Natural killer cell (primary cell): ENCODE data around the gene C17orf100. TPM values are rescaled to one million over a fixed set of nuclear protein-coding genes. Genes with fewer than 3 reads are reported as not detected.
"Not testable (repeated sequence)": the region's sequence is repeated elsewhere in the genome, so short reads cannot be mapped to it uniquely, and the experiment has no call there.

Source experiments
- ATAC-seq, 3 donors: fragments of 150-1000 bp in 2 of 3; fragments of 200-7000 bp in 1 of 3; cut with Tn5 transposase; 1 replicate in 1 of 3; 2 replicates in 2 of 3; pipeline ENCODE4 v1.10.0; 2021; ENCODE audit warnings: mild to moderate bottlenecking in 2 of 3, moderate library complexity in 2 of 3
- DNase-seq, 2 donors: peaks; one replicate each; pipeline versions ENCODE4 v3.0.0 to v3.0.0-alpha.2; 2013 to 2021; ENCODE audit warnings: mixed read lengths in 1 of 2
- H3K27ac ChIP-seq: one replicate; pipeline ENCODE4 v1.5.1; 2013; ENCODE audit warnings: mild to moderate bottlenecking, low read length
- H3K27me3 ChIP-seq: one replicate; pipeline ENCODE4 v1.6.1; 2013; ENCODE audit warnings: low read length; ENCODE audit not compliant: control insufficient read depth, insufficient read depth
- H3K36me3 ChIP-seq: one replicate; pipeline ENCODE4 v1.6.1; 2013; ENCODE audit warnings: low read length; ENCODE audit not compliant: control insufficient read depth, insufficient read depth
- H3K4me1 ChIP-seq: one replicate; pipeline ENCODE4 v1.6.1; 2013; ENCODE audit warnings: low read length; ENCODE audit not compliant: control insufficient read depth, insufficient read depth
- H3K4me3 ChIP-seq: one replicate; pipeline ENCODE4 v1.5.1; 2013; ENCODE audit warnings: low read length
- H3K9me3 ChIP-seq: one replicate; pipeline ENCODE4 v1.6.1; 2013; ENCODE audit warnings: low read length; ENCODE audit not compliant: control insufficient read depth, insufficient read depth
- H3K27ac Mint-ChIP-seq, 2 donors: one replicate each; pipeline ENCODE4 v1.8.0; 2022; ENCODE audit warnings: mild to moderate bottlenecking in 2 of 2, mixed read lengths in 2 of 2, moderate library complexity in 1 of 2
- H3K27me3 Mint-ChIP-seq, 2 donors: one replicate each; pipeline ENCODE4 v1.8.0; 2022; ENCODE audit warnings: low read depth in 2 of 2, mixed read lengths in 2 of 2
- H3K36me3 Mint-ChIP-seq: one replicate; pipeline ENCODE4 v1.8.0; 2022; ENCODE audit warnings: mixed read lengths
- H3K4me1 Mint-ChIP-seq, 2 donors: one replicate each; pipeline ENCODE4 v1.8.0; 2022; ENCODE audit warnings: mixed read lengths in 2 of 2
- H3K4me3 Mint-ChIP-seq: one replicate; pipeline ENCODE4 v1.8.0; 2022; ENCODE audit warnings: mild to moderate bottlenecking, moderate library complexity, mixed read lengths
- H3K9me3 Mint-ChIP-seq, 2 donors: one replicate each; pipeline ENCODE4 v1.8.0; 2022; ENCODE audit warnings: mixed read lengths in 2 of 2
- WGBS: methylation state at CpG from one replicate; pipeline ENCODE4 v1.1.7; 2013; ENCODE audit warnings: missing lambda C conversion rate; ENCODE audit not compliant: insufficient coverage; 5-methylcytosine and 5-hydroxymethylcytosine counted together
- intact Hi-C: fragments of 100-400 bp; cut with micrococcal nuclease; formaldehyde crosslinking; loops from one replicate; pipeline ENCODE4 v1.14.2; 2022
- total RNA-seq, 4 donors: library from RNA; stranded (reverse); fragments of 120-200 nt in 1 of 4; gene quantifications; one replicate each; pipeline versions ENCODE4 v1.2.3 to v1.2.4, GENCODE V29; 2013 to 2022
- TF ChIP-seq, protein P1 (sequence below): fragments of 200-600 bp; IDR thresholded peaks from one replicate; pipeline ENCODE4 v1.8.0; 2022; ENCODE audit warnings: antibody characterized with exemption

C17orf100 gene
- total RNA-seq, 3 donors from 2014 or later (not counting 1 experiment from before 2014, with no cell fraction given): 0.68 to 0.87 (median 0.82) TPM

DNA sequence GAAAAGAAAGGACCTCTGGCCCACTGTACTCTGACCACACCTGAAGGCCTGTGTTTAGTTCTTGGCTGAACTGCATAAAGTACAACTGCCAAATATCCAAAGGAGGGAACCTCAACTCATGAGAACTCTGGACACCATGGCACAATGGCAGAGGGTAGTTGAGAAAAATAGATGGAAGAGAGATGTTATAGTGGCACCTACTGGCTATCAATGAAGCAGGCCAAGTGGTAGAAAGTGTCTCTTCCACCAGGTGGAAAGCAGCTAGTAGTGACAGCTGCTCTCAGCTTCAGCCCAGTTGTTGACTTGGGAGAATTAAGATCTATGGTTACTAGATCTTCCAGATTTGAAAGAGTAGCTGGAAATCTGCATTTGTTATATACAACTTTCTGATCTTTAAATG is 3.4 kb upstream of the C17orf100 start:
- Mint-ChIP-seq H3K4me1 (peaks cover 41 to 49% of the 10 kb centered on the region in 2 donors), H3K36me3 (peaks cover 6% of the 10 kb centered on the region), H3K4me3 (no peak overlapping the region), H3K27ac (peak overlapping the region; percentile 43 to 46), H3K9me3 (no peaks in the 10 kb centered on the region), H3K27me3 (peaks cover 0 to 9% of the 10 kb centered on the region in 2 donors)
- peaks cover 33% of the 10 kb centered on the region for H3K36me3 ChIP-seq
- DNase-seq: peak in 1 of 2 donors; percentile 39
- TF ChIP-seq, protein P1, sequence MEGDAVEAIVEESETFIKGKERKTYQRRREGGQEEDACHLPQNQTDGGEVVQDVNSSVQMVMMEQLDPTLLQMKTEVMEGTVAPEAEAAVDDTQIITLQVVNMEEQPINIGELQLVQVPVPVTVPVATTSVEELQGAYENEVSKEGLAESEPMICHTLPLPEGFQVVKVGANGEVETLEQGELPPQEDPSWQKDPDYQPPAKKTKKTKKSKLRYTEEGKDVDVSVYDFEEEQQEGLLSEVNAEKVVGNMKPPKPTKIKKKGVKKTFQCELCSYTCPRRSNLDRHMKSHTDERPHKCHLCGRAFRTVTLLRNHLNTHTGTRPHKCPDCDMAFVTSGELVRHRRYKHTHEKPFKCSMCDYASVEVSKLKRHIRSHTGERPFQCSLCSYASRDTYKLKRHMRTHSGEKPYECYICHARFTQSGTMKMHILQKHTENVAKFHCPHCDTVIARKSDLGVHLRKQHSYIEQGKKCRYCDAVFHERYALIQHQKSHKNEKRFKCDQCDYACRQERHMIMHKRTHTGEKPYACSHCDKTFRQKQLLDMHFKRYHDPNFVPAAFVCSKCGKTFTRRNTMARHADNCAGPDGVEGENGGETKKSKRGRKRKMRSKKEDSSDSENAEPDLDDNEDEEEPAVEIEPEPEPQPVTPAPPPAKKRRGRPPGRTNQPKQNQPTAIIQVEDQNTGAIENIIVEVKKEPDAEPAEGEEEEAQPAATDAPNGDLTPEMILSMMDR: no peak
- H3K9me3 ChIP-seq: no peaks in the 10 kb centered on the region
- no peak for ATAC-seq
- H3K4me3 ChIP-seq: no peak overlapping the region
- intact Hi-C loops: no loop called here
- peaks cover 11% of the 10 kb centered on the region for H3K4me1 ChIP-seq
- H3K27ac ChIP-seq: no peak overlapping the region
- no peaks in the 10 kb centered on the region for H3K27me3 ChIP-seq

DNA sequence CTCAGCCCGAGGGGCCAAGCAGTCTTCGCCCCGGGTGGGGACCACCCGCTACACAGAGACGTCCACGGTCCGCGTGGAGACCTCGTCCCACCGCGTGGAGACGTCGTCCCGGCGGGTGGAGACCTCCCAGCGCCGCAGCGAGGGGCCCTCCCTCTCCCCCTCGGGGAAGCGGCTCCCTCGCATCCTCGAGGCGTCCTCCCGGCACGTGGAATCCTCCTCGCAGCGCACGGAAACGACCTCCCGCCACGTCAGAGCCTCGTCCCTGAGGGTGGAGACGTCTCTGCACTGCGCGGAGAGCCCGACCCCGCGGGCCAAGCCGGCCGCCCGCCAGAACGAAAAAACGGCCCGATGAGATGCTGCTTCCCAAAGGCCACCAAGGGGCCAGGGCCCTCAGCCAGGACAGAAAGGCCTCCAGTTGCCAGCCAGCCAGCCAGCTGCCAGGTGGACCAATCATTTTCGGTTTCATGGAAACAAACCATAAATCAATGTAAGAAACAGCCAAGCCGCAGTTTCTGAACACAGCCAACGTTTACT is 424 bp downstream of the C17orf100 start:
- WGBS: 4% methylated on average over 47 of the region's 47 CpGs
- Mint-ChIP-seq H3K36me3 (no peaks in the 10 kb centered on the region), H3K27ac (peak overlapping the region; percentile 41 to 95), H3K4me1 (peaks cover 38 to 47% of the 10 kb centered on the region in 2 donors), H3K27me3 (peaks cover 13 to 24% of the 10 kb centered on the region in 2 donors), H3K9me3 (no peaks in the 10 kb centered on the region), H3K4me3 (peak overlapping the region; percentile 96)
- H3K27ac ChIP-seq: peak overlapping the region; percentile 91
- H3K9me3 ChIP-seq: no peaks in the 10 kb centered on the region
- peaks cover 13% of the 10 kb centered on the region for H3K27me3 ChIP-seq
- H3K36me3 ChIP-seq: peaks cover 8% of the 10 kb centered on the region
- intact Hi-C loops: loop anchor here (1.0 to 5.0 kb wide), 2 partner anchors 11 to 360 kb away; partner anchors contain the start of genes RNASEK and TXNDC17
- ATAC-seq (peak; percentile 1 to 18 (median 11)), DNase-seq (peak; percentile 41 to 64)
- TF ChIP-seq, protein P1: no peak
- H3K4me3 ChIP-seq: peak overlapping the region; percentile 61
- H3K4me1 ChIP-seq: peaks cover 26% of the 10 kb centered on the region

DNA sequence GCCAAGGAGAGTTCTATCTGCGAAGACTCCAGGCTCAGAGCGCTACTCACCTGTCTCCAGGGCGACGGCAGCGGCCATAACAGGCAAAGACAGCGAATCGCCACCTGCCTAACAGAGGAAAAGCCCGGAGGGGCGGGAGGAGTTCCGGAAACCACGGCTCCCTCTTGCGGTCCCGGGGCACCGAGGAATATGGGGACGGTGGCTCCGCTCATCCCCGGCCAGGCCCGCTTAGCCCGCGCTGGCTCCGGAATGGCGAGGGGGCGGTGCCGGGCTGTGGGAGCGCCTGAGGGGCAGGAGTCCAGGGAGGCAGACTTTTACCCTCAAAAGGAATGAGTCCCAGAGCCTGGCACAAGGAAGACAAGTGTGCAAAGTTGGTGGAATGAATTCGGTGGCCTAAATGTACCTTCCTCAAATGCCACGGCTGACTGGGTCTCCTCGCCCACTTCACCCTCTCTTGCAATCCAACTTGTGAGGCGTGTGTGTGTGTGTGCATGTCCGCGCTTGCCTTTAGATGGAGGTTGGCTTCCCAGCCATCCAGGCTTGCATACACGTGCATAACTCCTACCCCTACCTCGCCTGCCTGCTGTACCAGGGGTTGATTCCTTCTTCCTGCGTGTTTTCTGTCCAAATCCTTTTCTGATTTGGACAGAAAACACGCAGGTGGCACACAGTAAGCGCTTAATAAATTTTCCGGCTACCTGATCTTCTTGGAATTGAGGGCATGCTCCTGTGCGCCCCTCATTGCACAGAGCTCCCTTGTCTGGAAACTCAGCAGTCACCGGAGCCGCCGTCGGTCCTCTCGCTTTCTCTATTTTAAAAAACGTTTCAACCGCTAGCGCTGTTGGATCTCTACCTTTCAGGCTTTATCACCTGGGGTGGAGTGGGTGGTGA is 3.5 kb downstream of the C17orf100 start:
- no peak overlapping the region for H3K4me3 ChIP-seq
- peaks cover 38% of the 10 kb centered on the region for H3K4me1 ChIP-seq
- no peaks in the 10 kb centered on the region for H3K9me3 ChIP-seq
- H3K36me3 ChIP-seq: no peaks in the 10 kb centered on the region
- Mint-ChIP-seq H3K36me3 (no peaks in the 10 kb centered on the region), H3K4me3 (no peak overlapping the region), H3K4me1 (peaks cover 27 to 29% of the 10 kb centered on the region in 2 donors), H3K9me3 (no peaks in the 10 kb centered on the region), H3K27ac (no peak overlapping the region), H3K27me3 (peaks cover 29 to 54% of the 10 kb centered on the region in 2 donors)
- no peak overlapping the region for H3K27ac ChIP-seq
- WGBS: 58% methylated on average over 43 of the region's 46 CpGs
- ATAC-seq (no peak), DNase-seq (no peak)
- TF ChIP-seq, protein P1: no peak
- intact Hi-C loops: loop anchor here (5.0 kb wide), 1 partner anchor 357 kb away; the partner anchor contains the start of gene RNASEK
- peaks cover 13% of the 10 kb centered on the region for H3K27me3 ChIP-seq

DNA sequence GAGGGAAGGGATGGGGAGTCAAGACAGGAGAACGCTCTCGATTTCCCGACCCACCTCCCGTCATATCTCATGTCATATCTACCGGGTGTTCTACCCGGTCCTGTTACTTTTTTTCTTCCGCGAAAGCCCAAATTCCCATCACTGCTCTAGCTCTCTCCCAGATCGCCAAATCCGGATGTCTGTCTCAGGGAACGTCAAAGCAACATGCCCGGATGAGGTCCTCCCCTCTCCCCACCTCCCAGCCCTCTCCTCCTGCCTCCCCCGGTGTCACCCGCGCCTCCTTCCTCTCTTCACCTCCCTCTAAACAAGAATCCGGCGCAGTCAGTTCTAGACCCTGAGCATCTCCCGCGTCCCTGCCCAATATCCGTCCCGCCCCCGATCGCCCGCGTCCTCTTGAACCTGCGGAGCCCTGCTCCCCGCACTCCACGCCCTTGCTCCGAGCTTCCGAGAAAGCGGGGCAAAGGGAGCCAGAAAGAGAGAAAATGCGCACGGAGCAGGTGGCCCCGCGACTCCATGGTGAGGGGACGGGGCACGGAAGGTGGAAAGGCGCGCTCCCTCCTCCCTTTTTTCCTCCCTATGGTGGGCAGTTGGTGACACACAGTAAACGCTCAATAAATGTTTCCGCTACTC is 4.3 kb downstream of the C17orf100 start:
- H3K36me3 ChIP-seq, H3K9me3 ChIP-seq, H3K27ac Mint-ChIP-seq, ATAC-seq, H3K9me3 Mint-ChIP-seq, intact Hi-C loops, H3K4me3 ChIP-seq, H3K36me3 Mint-ChIP-seq, DNase-seq, H3K27ac ChIP-seq: not testable (repeated sequence)
- Histone ChIP-seq H3K27me3 (peaks cover 13% of the 10 kb centered on the region), H3K4me1 (peaks cover 43% of the 10 kb centered on the region)
- 6% methylated on average over 31 of the region's 41 CpGs for WGBS
- H3K4me3 Mint-ChIP-seq: peak overlapping the region; percentile 55
- H3K27me3 Mint-ChIP-seq: peaks cover 37 to 61% of the 10 kb centered on the region in 2 donors
- H3K4me1 Mint-ChIP-seq: peaks cover 23 to 28% of the 10 kb centered on the region in 2 donors

DNA sequence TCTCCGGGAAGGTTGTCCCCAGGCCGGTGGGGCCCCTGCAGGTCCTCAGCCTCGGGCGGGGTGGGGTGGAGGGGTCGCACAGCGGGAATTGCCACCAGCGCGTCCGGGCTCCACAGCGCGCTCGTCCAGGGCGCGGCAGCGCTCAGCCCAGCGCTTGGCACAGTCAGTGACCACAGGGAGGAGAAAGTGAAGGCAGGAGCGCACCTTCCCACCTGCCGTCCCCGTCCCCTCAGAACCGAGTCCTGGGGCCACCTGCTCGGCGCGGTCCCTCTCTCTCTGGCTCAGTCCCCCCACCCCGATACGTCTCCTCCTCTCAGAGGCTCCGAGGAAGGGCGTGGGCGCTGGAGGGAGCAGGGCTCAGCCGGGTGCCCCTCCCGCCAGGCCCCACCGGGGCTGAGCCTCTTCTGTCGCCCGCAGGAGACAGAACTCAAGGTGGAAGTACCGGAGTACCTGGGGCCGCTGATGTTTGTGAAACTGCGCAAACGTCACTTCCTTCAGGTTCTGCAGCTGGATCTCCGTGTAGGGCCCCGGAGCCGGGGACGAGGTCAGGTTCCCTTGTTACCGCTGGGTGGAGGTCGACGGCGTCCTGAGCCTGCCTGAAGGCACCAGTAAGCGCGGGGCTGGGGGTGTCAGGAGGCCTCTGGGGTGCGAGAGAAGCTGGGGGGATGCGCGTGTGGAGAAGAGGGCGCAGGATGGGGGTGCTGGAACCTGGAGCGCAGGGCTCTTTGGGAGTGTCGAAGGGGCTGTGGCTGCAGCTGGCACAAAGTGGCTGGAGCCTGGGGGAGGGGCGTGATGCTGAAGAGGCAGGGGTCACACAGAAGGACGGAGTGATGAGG is 5.5 kb downstream of the C17orf100 start:
- peak overlapping the region in 1 of 2 donors; percentile 21 for H3K27ac Mint-ChIP-seq
- H3K9me3 Mint-ChIP-seq, H3K9me3 ChIP-seq, H3K27ac ChIP-seq, H3K36me3 ChIP-seq, H3K36me3 Mint-ChIP-seq, intact Hi-C loops: not testable (repeated sequence)
- peak in 1 of 2 donors; percentile 82 for DNase-seq
- H3K4me1 Mint-ChIP-seq: peaks cover 17 to 26% of the 10 kb centered on the region in 2 donors
- 4% methylated on average over 37 of the region's 55 CpGs for WGBS
- H3K4me1 ChIP-seq: peaks cover 44% of the 10 kb centered on the region
- ATAC-seq: peak; percentile 49 to 57 (median 54)
- peak overlapping the region; percentile 25 for H3K4me3 ChIP-seq
- H3K27me3 ChIP-seq: peaks cover 13% of the 10 kb centered on the region
- H3K27me3 Mint-ChIP-seq: peaks cover 42 to 71% of the 10 kb centered on the region in 2 donors
- peak overlapping the region; percentile 66 for H3K4me3 Mint-ChIP-seq
